GM18507 (cell line): Measurements from ENCODE around the gene PHACTR4.
"Not testable (repeated sequence)": the region's sequence is repeated elsewhere in the genome, so short reads cannot be mapped to it uniquely, and the experiment has no call there.

Source experiments
- DNase-seq: peaks from one replicate; pipeline ENCODE4 v3.0.0; 2011; ENCODE audit warnings: low read depth; ENCODE audit not compliant: insufficient read length; ENCODE audit errors: extremely low spot score
- FAIRE-seq: peaks from 2 replicates; lab custom pipeline; 2011; peaks lifted over from hg19 to GRCh38; lab: Jason Lieb, UNC

The PHACTR4 gene

GRCh38 chr1:28369371-28370238 is at the start of gene PHACTR4:
Gene PHACTR4 (plus strand): TSS chr1:28369740. CDS start chr1:28407448, 37,708 bp downstream.
- peak; percentile 89 for FAIRE-seq
- peak; percentile 73 for DNase-seq

GRCh38 chr1:28322194-28322593 is 47.3 kb upstream of the PHACTR4 start:
- peak; percentile 93 for FAIRE-seq
- peak; percentile 25 for DNase-seq

DNA sequence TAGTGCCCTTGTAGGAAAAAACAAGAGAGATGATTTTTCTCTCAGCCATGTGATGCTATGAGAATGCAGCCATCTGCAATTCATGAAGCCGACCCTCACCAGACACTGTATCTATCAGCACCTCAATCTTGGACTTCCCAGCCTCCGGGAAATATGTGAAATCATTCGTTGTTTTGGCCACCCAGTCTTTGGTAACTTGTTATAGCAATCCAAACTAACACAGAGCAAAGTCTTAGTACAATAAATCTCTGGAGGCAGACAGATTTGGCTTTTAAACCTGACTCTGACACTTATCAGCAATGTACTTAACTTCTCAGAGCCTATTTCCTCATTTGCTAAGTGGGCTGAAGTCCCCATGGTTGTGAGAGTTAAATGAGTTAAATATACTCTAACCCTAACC is 45.8 kb upstream of the PHACTR4 start:
- DNase-seq (no peak), FAIRE-seq (peak; percentile 12)

DNA sequence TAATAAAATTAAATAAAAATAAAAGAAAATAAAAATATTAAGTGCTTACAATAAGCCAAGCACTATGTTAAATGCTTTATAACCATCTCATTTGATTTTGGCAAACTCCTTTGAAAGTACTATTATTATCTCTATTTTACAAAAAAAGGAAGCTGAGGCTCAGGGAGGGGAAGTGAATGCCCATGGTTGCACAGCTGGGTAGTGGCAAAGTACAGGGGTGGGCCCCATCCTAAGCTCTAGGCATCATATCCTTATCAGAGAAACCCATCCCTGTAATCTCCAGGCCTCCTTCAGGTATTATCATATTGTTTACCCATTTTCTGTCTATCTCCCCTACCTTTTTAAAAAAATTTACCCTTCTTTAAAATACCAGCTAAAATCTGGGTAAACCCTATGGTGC is 43.0 kb upstream of the PHACTR4 start:
- DNase-seq = no peak

GRCh38 chr1:28326984-28327383 is 42.6 kb upstream of the PHACTR4 start:
- no peak for DNase-seq

More for the DNA sequence above, 43.0 kb upstream of the PHACTR4 start:
- no peak for FAIRE-seq

DNA sequence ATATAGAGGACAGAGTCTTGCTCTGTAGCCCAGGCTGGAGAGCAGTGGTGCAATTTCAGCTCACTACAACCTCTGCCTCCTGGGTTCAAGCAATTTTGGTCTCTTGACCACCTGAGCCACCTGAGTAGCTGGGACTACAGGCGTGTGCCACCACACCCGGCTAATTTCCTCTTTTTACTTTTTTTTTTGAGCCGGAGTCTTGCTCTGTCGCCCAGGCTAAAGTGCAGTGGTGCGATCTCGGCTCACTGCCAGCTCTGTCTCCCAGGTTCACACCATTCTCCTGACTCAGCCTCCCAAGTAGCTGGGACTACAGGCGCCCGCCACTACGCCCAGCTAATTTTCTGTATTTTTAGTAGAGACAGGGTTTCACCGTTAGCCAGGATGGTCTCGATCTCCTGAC is 42.1 kb upstream of the PHACTR4 start:
- not testable (repeated sequence) for FAIRE-seq, DNase-seq

More at GRCh38 chr1:28326984-28327383, 42.6 kb upstream of the PHACTR4 start:
- FAIRE-seq = peak; percentile 66

DNA sequence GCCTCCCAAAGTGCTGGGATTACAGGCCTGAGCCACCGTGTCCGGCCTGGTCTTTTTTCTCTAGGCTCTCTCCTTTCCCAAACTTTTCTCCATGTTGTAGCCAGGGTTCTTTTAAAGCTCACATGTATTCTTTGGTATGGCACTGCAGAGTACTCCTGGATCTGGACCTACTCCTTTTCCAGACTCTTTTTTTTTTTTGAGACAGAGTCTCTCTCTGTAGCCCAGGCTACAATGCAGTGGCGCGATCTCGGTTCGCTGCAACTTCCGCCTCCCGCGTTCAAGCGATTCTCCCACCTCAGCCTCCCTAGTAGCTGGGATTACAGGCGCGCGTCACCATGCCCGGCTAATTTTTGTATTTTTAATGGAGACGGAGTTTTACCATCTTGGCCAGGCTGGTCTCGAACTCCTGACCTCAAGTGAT is 41.3 kb upstream of the PHACTR4 start:
- no peak for FAIRE-seq
- no peak for DNase-seq

DNA sequence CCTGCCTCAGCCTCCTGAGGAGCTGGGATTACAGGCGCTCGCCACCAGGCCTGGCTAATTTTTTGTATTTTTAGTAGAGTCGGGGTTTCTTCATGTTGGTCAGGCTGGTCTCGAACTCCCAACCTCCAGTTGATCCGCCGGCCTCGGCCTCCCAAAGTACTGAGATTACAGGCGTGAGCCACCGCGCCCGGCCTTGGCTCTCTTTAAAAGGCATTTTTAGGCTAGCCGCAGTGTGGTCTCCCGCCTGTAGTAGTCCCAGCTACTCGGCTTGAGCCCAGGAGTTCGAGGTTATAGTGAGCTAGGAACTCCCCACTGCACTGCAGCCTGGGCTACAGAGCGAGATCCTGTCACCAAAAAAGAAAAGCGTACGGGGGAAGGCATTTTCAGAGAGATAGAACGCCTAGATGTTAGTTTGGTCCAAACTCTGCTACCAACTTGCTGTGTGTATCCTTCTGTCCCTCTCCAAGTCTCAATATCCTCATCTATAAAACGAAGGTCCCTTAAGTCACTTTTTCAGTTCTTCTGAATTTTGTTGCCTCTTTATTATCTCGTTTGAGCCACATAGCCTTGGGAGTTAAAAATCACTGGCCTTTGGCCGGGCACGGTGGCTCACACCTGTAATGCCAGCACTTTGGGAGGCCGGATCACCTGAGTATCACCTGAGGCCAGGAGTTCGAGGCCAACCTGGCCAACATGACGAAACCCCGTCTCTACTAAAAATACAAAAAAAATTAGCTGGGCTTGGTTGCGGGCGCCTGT is 40.0 kb upstream of the PHACTR4 start:
- no peak for DNase-seq
- FAIRE-seq = no peak

GRCh38 chr1:28338897-28339296 is 30.6 kb upstream of the PHACTR4 start:
- no peak for FAIRE-seq

DNA sequence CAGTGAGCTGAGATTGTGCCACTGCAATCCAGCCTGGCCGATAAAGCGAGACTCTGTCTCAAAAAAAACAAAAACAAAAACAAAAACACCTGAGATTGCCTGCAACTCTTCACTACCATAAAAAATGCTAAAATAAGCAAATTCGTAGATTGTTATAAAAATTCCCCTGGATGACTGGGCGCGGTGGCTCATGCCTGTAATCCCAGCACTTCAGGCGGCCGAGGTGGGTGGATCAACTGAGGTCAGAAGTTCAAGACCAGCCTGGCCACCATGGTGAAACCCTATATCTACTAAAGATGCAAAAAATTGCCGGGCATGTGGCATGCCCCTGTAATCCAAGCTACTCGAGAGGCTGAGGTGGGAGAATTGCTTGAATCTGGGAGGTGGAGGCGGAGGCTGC is 30.0 kb upstream of the PHACTR4 start:
- FAIRE-seq = no peak
- DNase-seq = no peak

More at GRCh38 chr1:28338897-28339296, 30.6 kb upstream of the PHACTR4 start:
- DNase-seq = no peak

- no peak for DNase-seq
- FAIRE-seq = no peak
Observed at GRCh38 chr1:28340221-28340974, 29.1 kb upstream of the PHACTR4 start.

DNA sequence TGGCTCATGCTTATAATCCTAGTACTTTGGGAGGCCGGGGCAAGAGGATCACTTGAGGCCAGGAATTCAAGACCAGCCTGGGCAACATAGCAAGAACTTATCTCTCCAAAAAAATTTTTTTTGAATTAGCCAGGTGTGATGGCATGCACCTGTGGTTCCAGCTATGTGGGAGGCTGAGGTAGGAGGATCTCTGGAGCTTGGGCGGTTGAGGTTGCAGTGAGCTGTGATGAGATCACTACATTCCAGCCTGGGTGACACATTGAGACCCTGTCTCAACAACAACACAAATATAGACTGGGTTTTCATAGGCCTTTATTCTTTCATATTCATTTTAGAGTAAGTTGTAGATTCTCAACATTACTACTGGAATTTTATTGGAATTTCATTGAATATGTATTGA is 27.9 kb upstream of the PHACTR4 start:
- no peak for FAIRE-seq
- no peak for DNase-seq

DNA sequence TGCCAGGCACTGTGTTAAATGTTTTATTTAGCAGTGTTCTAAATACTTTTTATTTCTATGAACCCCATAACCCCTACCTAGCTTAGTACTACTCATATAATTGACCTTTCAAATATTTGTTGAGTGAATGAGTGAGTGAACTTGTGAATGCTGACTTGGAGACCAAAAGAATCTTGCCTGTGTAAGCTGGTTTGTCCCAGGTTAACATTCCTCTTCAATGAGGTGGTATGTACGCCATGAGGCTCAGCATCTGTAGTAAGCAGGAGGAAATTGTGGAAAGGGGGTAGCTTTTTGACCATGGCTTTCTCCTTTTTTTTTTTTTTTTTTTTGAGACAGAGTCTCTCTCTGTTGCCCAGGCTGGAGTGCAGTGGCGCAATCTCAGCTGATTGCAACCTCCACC is 26.1 kb upstream of the PHACTR4 start:
- DNase-seq (no peak), FAIRE-seq (no peak)

- not testable (repeated sequence) for DNase-seq, FAIRE-seq
Observed at GRCh38 chr1:28353248-28353810, 16.2 kb upstream of the PHACTR4 start.

GRCh38 chr1:28354121-28354520 is 15.4 kb upstream of the PHACTR4 start:
- DNase-seq (no peak), FAIRE-seq (no peak)

- DNase-seq (no peak), FAIRE-seq (no peak)
Observed at GRCh38 chr1:28358716-28359115, 10.8 kb upstream of the PHACTR4 start.

DNA sequence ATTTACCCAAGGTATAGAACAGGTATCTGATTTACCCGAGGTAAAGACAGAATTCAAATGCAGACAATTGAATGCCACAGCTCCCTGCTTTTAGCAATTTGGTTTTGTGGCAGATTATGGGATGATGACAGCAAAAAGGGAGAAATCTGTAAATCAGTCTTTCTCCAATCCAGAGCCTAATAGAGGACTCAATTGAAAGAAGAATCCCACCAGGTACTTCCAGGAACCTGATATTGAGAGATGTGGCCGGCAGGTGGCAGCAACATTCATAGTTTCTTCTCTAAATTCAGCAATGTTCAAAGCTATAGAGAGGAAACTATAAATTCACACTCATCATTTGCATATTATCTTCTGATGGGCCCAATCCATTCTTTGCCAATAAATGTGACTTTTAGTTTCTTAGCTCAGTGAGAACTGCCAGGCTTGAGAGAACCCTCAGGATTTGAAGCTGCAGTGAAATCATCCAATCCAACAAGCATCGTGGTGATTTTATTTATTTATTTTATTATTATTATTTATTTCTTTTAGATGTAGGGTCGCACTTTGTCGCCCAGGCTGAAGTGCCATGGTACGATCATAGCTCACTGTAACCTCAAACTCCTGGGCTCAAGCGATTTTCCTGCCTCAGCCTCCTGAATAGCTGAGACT is 9.8 kb upstream of the PHACTR4 start:
- FAIRE-seq = peak; percentile 88
- DNase-seq = peak; percentile 9

GRCh38 chr1:28364888-28365287 is 4.7 kb upstream of the PHACTR4 start:
- DNase-seq (no peak), FAIRE-seq (no peak)

GRCh38 chr1:28365864-28366263 is 3.7 kb upstream of the PHACTR4 start:
- DNase-seq = no peak
- FAIRE-seq = no peak
